Forelimb muscle (tissue), 1 donor: Measurements from ENCODE around the gene CCDC28B. TPM values are rescaled to one million over a fixed set of nuclear protein-coding genes. Genes with fewer than 3 reads are reported as not detected.
"Not testable (repeated sequence)": the region's sequence is repeated elsewhere in the genome, so short reads cannot be mapped to it uniquely, and the experiment has no call there.

Experiments
- DNase-seq: peaks from one replicate; pipeline ENCODE4 v3.0.0-alpha.2; 2013; ENCODE audit warnings: low read depth
- polyA plus RNA-seq: library from polyadenylated mRNA; unstranded; fragments of 120-200 nt; gene quantifications from one replicate; pipeline ENCODE4 v1.2.1, GENCODE V29; 2013; ENCODE audit not compliant: insufficient read length

The CCDC28B gene
- 57.8 TPM for polyA plus RNA-seq

- no peak for DNase-seq
Observed at GRCh38 chr1:32200226-32201010, at the start of gene CCDC28B. CCDC28B (plus strand) TSS chr1:32200595; CDS start chr1:32201936, 1,341 bp downstream.

GRCh38 chr1:32150847-32151246 lies 49.5 kb upstream of the CCDC28B start:
- no peak for DNase-seq

- DNase-seq = peak; percentile 50
Observed at GRCh38 chr1:32151319-32151787, 49.0 kb upstream of the CCDC28B start.

- no peak for DNase-seq
Observed at GRCh38 chr1:32159189-32159588, 41.2 kb upstream of the CCDC28B start.

GRCh38 chr1:32163405-32163804 lies 37.0 kb upstream of the CCDC28B start:
- DNase-seq = no peak

- not testable (repeated sequence) for DNase-seq
Observed at GRCh38 chr1:32165633-32166032, 34.8 kb upstream of the CCDC28B start.

GRCh38 chr1:32170991-32171390 lies 29.4 kb upstream of the CCDC28B start:
- no peak for DNase-seq

- no peak for DNase-seq
Observed at GRCh38 chr1:32172621-32173245, 27.7 kb upstream of the CCDC28B start.

GRCh38 chr1:32178380-32179192 lies 21.8 kb upstream of the CCDC28B start:
- no peak for DNase-seq

GRCh38 chr1:32179193-32179442 lies 21.3 kb upstream of the CCDC28B start:
- DNase-seq = no peak

- peak; percentile 83 for DNase-seq
Observed at GRCh38 chr1:32179443-32180185, 20.8 kb upstream of the CCDC28B start, which contains the start of gene TXLNA. TXLNA (plus strand) TSS chr1:32179675; CDS start chr1:32180346, 671 bp downstream.

GRCh38 chr1:32180186-32181060 lies 20.0 kb upstream of the CCDC28B start:
- DNase-seq = no peak

GRCh38 chr1:32181065-32181464 lies 19.3 kb upstream of the CCDC28B start:
- DNase-seq = no peak

GRCh38 chr1:32181563-32181962 lies 18.8 kb upstream of the CCDC28B start:
- no peak for DNase-seq

GRCh38 chr1:32182060-32182459 lies 18.3 kb upstream of the CCDC28B start:
- DNase-seq = no peak

GRCh38 chr1:32184650-32185049 lies 15.7 kb upstream of the CCDC28B start:
- no peak for DNase-seq

- no peak for DNase-seq
Observed at GRCh38 chr1:32186077-32186476, 14.3 kb upstream of the CCDC28B start.

- no peak for DNase-seq
Observed at GRCh38 chr1:32186491-32186890, 13.9 kb upstream of the CCDC28B start.

- no peak for DNase-seq
Observed at GRCh38 chr1:32187850-32188249, 12.5 kb upstream of the CCDC28B start.

GRCh38 chr1:32192220-32192948 lies 8.0 kb upstream of the CCDC28B start:
- no peak for DNase-seq
